ENCODE results near the gene MAN1B1. TPM values are rescaled to one million over a fixed set of nuclear protein-coding genes. Genes with fewer than 3 reads are reported as not detected.

Gene MAN1B1
- total RNA-seq, 3 donors from 2014 or later (not counting 1 experiment from before 2014, with no cell fraction given), result 75.1 to 99.4 (median 80.4) TPM

DNA sequence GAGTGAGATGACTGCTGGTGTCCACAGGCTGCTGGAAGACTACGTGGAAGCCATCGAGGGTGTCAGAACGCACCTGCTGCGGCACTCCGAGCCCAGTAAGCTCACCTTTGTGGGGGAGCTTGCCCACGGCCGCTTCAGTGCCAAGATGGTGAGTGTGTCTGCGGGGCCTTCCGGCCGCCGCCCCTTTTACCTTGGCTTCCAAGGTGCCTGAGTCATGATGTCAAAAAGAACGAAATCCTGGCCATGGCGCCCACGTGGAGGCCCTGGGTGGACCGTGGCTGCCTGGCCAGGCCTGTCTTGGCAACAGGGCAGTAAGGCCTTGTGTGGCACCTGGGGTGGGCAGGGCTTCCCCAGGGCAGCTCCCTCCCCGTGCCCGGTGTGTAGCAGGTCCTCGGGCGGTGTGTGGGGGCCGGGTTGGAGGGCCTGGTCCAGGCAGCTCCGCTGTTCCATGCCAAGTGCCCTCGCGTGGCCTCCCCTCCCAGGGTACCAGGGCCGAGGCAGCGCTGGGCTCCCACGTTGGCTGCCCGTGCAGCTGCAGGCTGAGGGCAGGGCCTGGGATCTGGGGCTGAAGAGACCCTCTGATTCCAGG, 20.0 kb downstream of the MAN1B1 start:
- intact Hi-C loops (cut with micrococcal nuclease), result no loop called here
- Mint-ChIP-seq H3K4me3 (no peak overlapping the region), H3K4me1 (no peaks in the 10 kb centered on the region), H3K36me3 (no peaks in the 10 kb centered on the region), H3K27ac (no peak overlapping the region), H3K9me3 (no peaks in the 10 kb centered on the region), H3K27me3 (ENCODE audit: low read depth in 2 of 2) (no peaks in the 10 kb centered on the region)
- DNase-seq (no peak), ATAC-seq (no peak)
- Histone ChIP-seq H3K36me3 (ENCODE audit: control insufficient read depth, insufficient read depth, low read length) (peaks cover 80% of the 10 kb centered on the region), H3K9me3 (ENCODE audit: control insufficient read depth, insufficient read depth, low read length) (no peaks in the 10 kb centered on the region), H3K4me3 (ENCODE audit: low read length) (no peak overlapping the region), H3K27me3 (ENCODE audit: control insufficient read depth, insufficient read depth, low read length) (no peaks in the 10 kb centered on the region), H3K4me1 (ENCODE audit: control insufficient read depth, insufficient read depth, low read length) (no peaks in the 10 kb centered on the region), H3K27ac (ENCODE audit: low read length) (no peak overlapping the region)
- TF ChIP-seq, protein P1, sequence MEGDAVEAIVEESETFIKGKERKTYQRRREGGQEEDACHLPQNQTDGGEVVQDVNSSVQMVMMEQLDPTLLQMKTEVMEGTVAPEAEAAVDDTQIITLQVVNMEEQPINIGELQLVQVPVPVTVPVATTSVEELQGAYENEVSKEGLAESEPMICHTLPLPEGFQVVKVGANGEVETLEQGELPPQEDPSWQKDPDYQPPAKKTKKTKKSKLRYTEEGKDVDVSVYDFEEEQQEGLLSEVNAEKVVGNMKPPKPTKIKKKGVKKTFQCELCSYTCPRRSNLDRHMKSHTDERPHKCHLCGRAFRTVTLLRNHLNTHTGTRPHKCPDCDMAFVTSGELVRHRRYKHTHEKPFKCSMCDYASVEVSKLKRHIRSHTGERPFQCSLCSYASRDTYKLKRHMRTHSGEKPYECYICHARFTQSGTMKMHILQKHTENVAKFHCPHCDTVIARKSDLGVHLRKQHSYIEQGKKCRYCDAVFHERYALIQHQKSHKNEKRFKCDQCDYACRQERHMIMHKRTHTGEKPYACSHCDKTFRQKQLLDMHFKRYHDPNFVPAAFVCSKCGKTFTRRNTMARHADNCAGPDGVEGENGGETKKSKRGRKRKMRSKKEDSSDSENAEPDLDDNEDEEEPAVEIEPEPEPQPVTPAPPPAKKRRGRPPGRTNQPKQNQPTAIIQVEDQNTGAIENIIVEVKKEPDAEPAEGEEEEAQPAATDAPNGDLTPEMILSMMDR (IDR thresholded peaks at IDR 0.05), result no peak
- 96% methylated on average over 27 of the region's 27 CpGs for WGBS (ENCODE audit: insufficient coverage)

DNA sequence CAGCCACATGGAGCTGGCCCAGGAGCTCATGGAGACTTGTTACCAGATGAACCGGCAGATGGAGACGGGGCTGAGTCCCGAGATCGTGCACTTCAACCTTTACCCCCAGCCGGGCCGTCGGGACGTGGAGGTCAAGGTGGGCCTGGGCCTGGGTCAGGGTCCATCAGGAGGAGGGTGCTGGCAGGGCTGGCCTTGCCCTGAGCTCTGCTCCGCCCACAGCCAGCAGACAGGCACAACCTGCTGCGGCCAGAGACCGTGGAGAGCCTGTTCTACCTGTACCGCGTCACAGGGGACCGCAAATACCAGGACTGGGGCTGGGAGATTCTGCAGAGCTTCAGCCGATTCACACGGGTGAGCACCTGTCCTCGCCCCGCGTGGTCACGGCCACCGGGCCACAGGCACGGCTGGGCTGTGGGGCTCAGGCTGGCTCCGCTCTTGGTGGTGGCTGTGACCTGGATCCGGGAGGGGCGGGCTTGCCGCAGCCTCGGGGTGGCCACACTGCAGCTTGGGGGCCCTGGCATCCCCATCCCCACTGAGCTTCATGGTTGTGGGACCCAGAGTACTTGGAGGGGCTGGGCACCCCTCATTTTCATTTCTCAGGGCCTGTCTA, 20.6 kb downstream of the MAN1B1 start:
- Histone ChIP-seq H3K27ac (ENCODE audit: low read length) (no peak overlapping the region), H3K27me3 (ENCODE audit: control insufficient read depth, insufficient read depth, low read length) (no peaks in the 10 kb centered on the region), H3K4me1 (ENCODE audit: control insufficient read depth, insufficient read depth, low read length) (no peaks in the 10 kb centered on the region), H3K4me3 (ENCODE audit: low read length) (no peak overlapping the region), H3K9me3 (ENCODE audit: control insufficient read depth, insufficient read depth, low read length) (no peaks in the 10 kb centered on the region), H3K36me3 (ENCODE audit: control insufficient read depth, insufficient read depth, low read length) (peaks cover 78% of the 10 kb centered on the region)
- TF ChIP-seq, protein P1 (IDR thresholded peaks at IDR 0.05), result no peak
- Mint-ChIP-seq H3K4me1 (no peaks in the 10 kb centered on the region), H3K27ac (no peak overlapping the region), H3K36me3 (no peaks in the 10 kb centered on the region), H3K27me3 (ENCODE audit: low read depth in 2 of 2) (no peaks in the 10 kb centered on the region), H3K9me3 (no peaks in the 10 kb centered on the region), H3K4me3 (no peak overlapping the region)
- no peak for ATAC-seq
- no peak for DNase-seq
- intact Hi-C loops (cut with micrococcal nuclease), result no loop called here
- 95% methylated on average over 27 of the region's 27 CpGs for whole genome bisulfite sequencing (ENCODE audit: insufficient coverage)

DNA sequence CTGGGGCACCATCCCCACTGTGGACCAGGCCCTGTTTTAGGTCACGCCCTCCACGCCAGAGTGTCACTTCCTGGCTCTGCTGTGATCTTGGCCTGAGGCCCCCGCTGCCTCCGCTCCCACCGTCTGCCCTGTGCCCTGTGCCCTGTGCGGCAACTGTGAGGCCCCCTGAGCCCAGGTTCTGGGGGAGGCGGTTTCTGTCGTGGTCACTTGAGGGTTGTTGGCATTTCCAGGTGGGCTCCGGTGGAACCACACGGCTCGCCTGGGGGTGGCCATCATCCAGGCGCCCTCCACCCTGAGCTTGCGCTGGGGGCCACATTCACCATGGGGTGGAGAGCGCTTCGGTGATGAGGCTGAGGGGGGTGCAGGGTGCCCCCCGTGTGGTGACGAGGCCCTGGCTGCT, 21.2 kb downstream of the MAN1B1 start:
- intact Hi-C loops (cut with micrococcal nuclease), result loop anchor here (2.0 kb wide), 1 partner anchor 43 kb away; no protein-coding TSS in a partner anchor
- Mint-ChIP-seq H3K27me3 (ENCODE audit: low read depth in 2 of 2) (no peaks in the 10 kb centered on the region), H3K27ac (no peak overlapping the region)

More for the DNA sequence above, 21.2 kb downstream of the MAN1B1 start:
- no peaks in the 10 kb centered on the region for H3K36me3 Mint-ChIP-seq
- H3K4me3 Mint-ChIP-seq, result no peak overlapping the region
- Histone ChIP-seq H3K4me1 (ENCODE audit: control insufficient read depth, insufficient read depth, low read length) (peaks cover 4% of the 10 kb centered on the region), H3K27me3 (ENCODE audit: control insufficient read depth, insufficient read depth, low read length) (no peaks in the 10 kb centered on the region), H3K4me3 (ENCODE audit: low read length) (no peak overlapping the region), H3K9me3 (ENCODE audit: control insufficient read depth, insufficient read depth, low read length) (no peaks in the 10 kb centered on the region), H3K36me3 (ENCODE audit: control insufficient read depth, insufficient read depth, low read length) (peaks cover 75% of the 10 kb centered on the region), H3K27ac (ENCODE audit: low read length) (no peak overlapping the region)
- TF ChIP-seq, protein P1 (IDR thresholded peaks at IDR 0.05), result no peak
- H3K4me1 Mint-ChIP-seq, result no peaks in the 10 kb centered on the region
- H3K9me3 Mint-ChIP-seq, result no peaks in the 10 kb centered on the region
- no peak for ATAC-seq
- DNase-seq, result no peak
- 96% methylated on average over 17 of the region's 17 CpGs for WGBS (ENCODE audit: insufficient coverage)

All from natural killer cell (primary cell).